MM.1S (cell line): ENCODE results near the gene MXRA7.
"Not testable (repeated sequence)": the region's sequence is repeated elsewhere in the genome, so short reads cannot be mapped to it uniquely, and the experiment has no call there.

Source experiments
- DNase-seq: peaks from one replicate; pipeline ENCODE4 v3.0.0-alpha.2; 2015
- H2AFZ ChIP-seq: fragments of 300-600 bp; sonication (generic); 2 replicates; pipeline ENCODE4 v1.6.0; 2016; ENCODE audit warnings: antibody characterized with exemption, low read length
- H3F3A ChIP-seq: fragments of 300-600 bp; sonication (generic); 2 replicates; pipeline ENCODE4 v1.6.1; 2016; ENCODE audit warnings: mild to moderate bottlenecking, antibody characterized with exemption, low read length, moderate library complexity, mixed read lengths; ENCODE audit not compliant: insufficient read depth
- H3K27ac ChIP-seq: fragments of 300-600 bp; sonication (generic); 2 replicates; pipeline ENCODE4 v1.5.1; 2016; ENCODE audit warnings: mild to moderate bottlenecking, low read length
- H3K27me3 ChIP-seq: fragments of 300-600 bp; sonication (generic); replicated peaks from 2 replicates; pipeline ENCODE4 v1.6.0; 2016; ENCODE audit warnings: low read length; ENCODE audit not compliant: insufficient read depth
- H3K36me3 ChIP-seq: fragments of 300-600 bp; sonication (generic); replicated peaks from 2 replicates; pipeline ENCODE4 v1.6.1; 2016; ENCODE audit warnings: mild to moderate bottlenecking, low read length, mixed read lengths; ENCODE audit not compliant: insufficient read depth
- H3K4me1 ChIP-seq: fragments of 300-600 bp; sonication (generic); 2 replicates; pipeline ENCODE4 v1.6.1; 2016; ENCODE audit warnings: low read length, mixed read lengths
- H3K4me2 ChIP-seq: fragments of 300-600 bp; sonication (generic); 2 replicates; pipeline ENCODE4 v1.6.0; 2016; ENCODE audit warnings: low read depth, low read length
- H3K4me3 ChIP-seq: fragments of 300-600 bp; sonication (generic); 2 replicates; pipeline ENCODE4 v1.5.1; 2016; ENCODE audit warnings: low read length, mixed read lengths
- H3K79me2 ChIP-seq: fragments of 300-600 bp; sonication (generic); 2 replicates; pipeline ENCODE4 v1.6.1; 2016; ENCODE audit warnings: mixed run types, low read length, mixed read lengths
- H3K9ac ChIP-seq: fragments of 300-600 bp; sonication (generic); 2 replicates; pipeline ENCODE4 v1.6.1; 2016; ENCODE audit warnings: low read length, mixed read lengths
- H3K9me2 ChIP-seq: fragments of 300-600 bp; sonication (generic); replicated peaks from 2 replicates; pipeline ENCODE4 v1.6.1; 2016; ENCODE audit warnings: mild to moderate bottlenecking, low read length, mixed read lengths; ENCODE audit not compliant: insufficient read depth
- H3K9me3 ChIP-seq: fragments of 300-600 bp; sonication (generic); replicated peaks from 2 replicates; pipeline ENCODE4 v1.6.1; 2016; ENCODE audit warnings: mild to moderate bottlenecking, low read length, mixed read lengths; ENCODE audit not compliant: insufficient read depth
- H4K20me1 ChIP-seq: fragments of 300-600 bp; sonication (generic); 2 replicates; pipeline ENCODE4 v1.6.1; 2016; ENCODE audit warnings: mild to moderate bottlenecking, low read length, moderate library complexity, mixed read lengths; ENCODE audit not compliant: insufficient read depth
- CTCF ChIP-seq: fragments of 300-600 bp; sonication (generic); IDR thresholded peaks from 2 replicates; pipeline ENCODE4 v1.5.1; 2016; ENCODE audit warnings: antibody characterized with exemption, low read length, mixed read lengths
- EZH2 ChIP-seq: fragments of 300-600 bp; sonication (generic); optimal IDR thresholded peaks from 2 replicates; pipeline ENCODE3; 2017; ENCODE audit warnings: low read depth, mild to moderate bottlenecking, antibody characterized with exemption, low read length, mixed read lengths
- EZH2phosphoT487 ChIP-seq: fragments of 300-600 bp; sonication (generic); IDR thresholded peaks from 2 replicates; pipeline ENCODE4 v1.6.1; 2018; ENCODE audit warnings: antibody characterized with exemption, low read length

Gene MXRA7

GRCh38 chr17:76725580-76726230, 14.9 kb upstream of the MXRA7 start:
- peaks cover 86% of the 10 kb centered on the region for H3K79me2 ChIP-seq

GRCh38 chr17:76723812-76724211, 13.0 kb upstream of the MXRA7 start:
- no peak for TF ChIP-seq EZH2
- Histone ChIP-seq H3F3A (peaks cover 29% of the 10 kb centered on the region), H3K9ac (no peak overlapping the region), H3K9me2 (no peaks in the 10 kb centered on the region), H3K79me2 (peaks cover 86% of the 10 kb centered on the region), H3K27ac (no peak overlapping the region), H4K20me1 (no peaks in the 10 kb centered on the region), H3K9me3 (no peaks in the 10 kb centered on the region), H3K27me3 (no peaks in the 10 kb centered on the region), H3K4me1 (0 out of 2 replicates have a peak, but pooled peaks cover 11% of the 10 kb centered on the region), H2AFZ (no peak overlapping the region), H3K36me3 (peaks cover 12% of the 10 kb centered on the region), H3K4me2 (no peak overlapping the region), H3K4me3 (no peak overlapping the region)
- no peak for DNase-seq

More at GRCh38 chr17:76725580-76726230, 14.9 kb upstream of the MXRA7 start:
- Histone ChIP-seq H3K27ac (peak overlapping the region; percentile 100), H3K27me3 (no peaks in the 10 kb centered on the region), H3F3A (peaks cover 43% of the 10 kb centered on the region), H3K9me3 (no peaks in the 10 kb centered on the region), H2AFZ (peak overlapping the region; percentile 56), H3K9me2 (no peaks in the 10 kb centered on the region), H3K9ac (peak overlapping the region; percentile 99), H3K4me2 (peak overlapping the region; percentile 85), H3K36me3 (peaks cover 12% of the 10 kb centered on the region), H3K4me3 (peak overlapping the region; percentile 92), H4K20me1 (no peaks in the 10 kb centered on the region), H3K4me1 (0 out of 2 replicates have a peak, but pooled peaks cover 11% of the 10 kb centered on the region)
- DNase-seq: peak; percentile 67
- TF ChIP-seq EZH2 (no peak), EZH2phosphoT487 (no peak), CTCF (no peak)

GRCh38 chr17:76722977-76723376, 12.2 kb upstream of the MXRA7 start:
- H4K20me1 ChIP-seq, H3K27ac ChIP-seq, H3K27me3 ChIP-seq, H3K4me2 ChIP-seq, H3K9me3 ChIP-seq, H3K9me2 ChIP-seq, H2AFZ ChIP-seq, H3K4me3 ChIP-seq, H3K9ac ChIP-seq, DNase-seq: not testable (repeated sequence)
- peaks cover 12% of the 10 kb centered on the region for H3K36me3 ChIP-seq
- H3F3A ChIP-seq: peaks cover 27% of the 10 kb centered on the region
- H3K79me2 ChIP-seq: peaks cover 82% of the 10 kb centered on the region
- H3K4me1 ChIP-seq: 0 out of 2 replicates have a peak, but pooled peaks cover 11% of the 10 kb centered on the region

- Histone ChIP-seq H2AFZ (no peak overlapping the region), H3K36me3 (peaks cover 14% of the 10 kb centered on the region), H3K9me3 (no peaks in the 10 kb centered on the region), H3K4me1 (0 out of 2 replicates have a peak, but pooled peaks cover 11% of the 10 kb centered on the region), H3K27me3 (no peaks in the 10 kb centered on the region), H3F3A (peaks cover 20% of the 10 kb centered on the region), H3K9ac (no peak overlapping the region), H3K27ac (no peak overlapping the region), H3K4me2 (no peak overlapping the region), H3K9me2 (no peaks in the 10 kb centered on the region), H3K4me3 (no peak overlapping the region), H4K20me1 (no peaks in the 10 kb centered on the region), H3K79me2 (peaks cover 77% of the 10 kb centered on the region)
- no peak for DNase-seq
- TF ChIP-seq CTCF (no peak), EZH2phosphoT487 (no peak), EZH2 (no peak)
Observed at GRCh38 chr17:76722279-76722678, 11.5 kb upstream of the MXRA7 start.
